ENCODE measurements around the gene SLC6A11.

DNA sequence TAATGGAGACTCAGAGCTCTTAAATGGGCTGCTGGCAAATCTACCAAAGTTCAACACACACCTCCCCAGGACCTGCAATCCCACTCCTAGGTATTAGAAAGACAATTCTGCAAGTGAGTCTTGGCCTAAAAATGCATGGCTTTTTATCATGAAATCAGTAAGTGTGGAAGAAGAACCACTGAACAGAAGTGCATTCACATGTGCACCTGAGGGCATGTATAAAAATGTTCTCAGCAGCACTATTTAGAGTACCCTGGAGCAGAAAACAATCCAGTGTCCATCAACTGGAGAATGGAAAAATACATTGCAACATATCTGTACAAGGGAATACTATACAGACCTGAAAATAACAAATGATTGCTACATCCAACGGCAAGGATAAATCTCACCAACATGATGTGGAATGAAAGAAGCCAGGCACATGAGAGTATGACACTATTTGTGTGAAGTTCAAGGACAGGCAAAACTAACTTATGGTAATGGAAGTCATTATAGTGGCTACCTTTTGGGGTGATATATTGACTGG, 168.4 kb downstream of the SLC6A11 start:
- TF ChIP-seq, protein P1, sequence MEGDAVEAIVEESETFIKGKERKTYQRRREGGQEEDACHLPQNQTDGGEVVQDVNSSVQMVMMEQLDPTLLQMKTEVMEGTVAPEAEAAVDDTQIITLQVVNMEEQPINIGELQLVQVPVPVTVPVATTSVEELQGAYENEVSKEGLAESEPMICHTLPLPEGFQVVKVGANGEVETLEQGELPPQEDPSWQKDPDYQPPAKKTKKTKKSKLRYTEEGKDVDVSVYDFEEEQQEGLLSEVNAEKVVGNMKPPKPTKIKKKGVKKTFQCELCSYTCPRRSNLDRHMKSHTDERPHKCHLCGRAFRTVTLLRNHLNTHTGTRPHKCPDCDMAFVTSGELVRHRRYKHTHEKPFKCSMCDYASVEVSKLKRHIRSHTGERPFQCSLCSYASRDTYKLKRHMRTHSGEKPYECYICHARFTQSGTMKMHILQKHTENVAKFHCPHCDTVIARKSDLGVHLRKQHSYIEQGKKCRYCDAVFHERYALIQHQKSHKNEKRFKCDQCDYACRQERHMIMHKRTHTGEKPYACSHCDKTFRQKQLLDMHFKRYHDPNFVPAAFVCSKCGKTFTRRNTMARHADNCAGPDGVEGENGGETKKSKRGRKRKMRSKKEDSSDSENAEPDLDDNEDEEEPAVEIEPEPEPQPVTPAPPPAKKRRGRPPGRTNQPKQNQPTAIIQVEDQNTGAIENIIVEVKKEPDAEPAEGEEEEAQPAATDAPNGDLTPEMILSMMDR (IDR thresholded peaks at IDR 0.05) = no peak
- TF ChIP-seq EZH2 (IDR thresholded peaks at IDR 0.05; ENCODE audit: borderline replicate concordance, insufficient read depth, low read depth, low read length, poor library complexity, severe bottlenecking) = no peak

Measured in B cell (primary cell).